Naive thymus-derived CD4-positive, alpha-beta T cell (primary cell): ENCODE measurements around the gene CRADD. TPM values are rescaled to one million over a fixed set of nuclear protein-coding genes. Genes with fewer than 3 reads are reported as not detected.

Experiments used
- ATAC-seq: fragments of 150-1000 bp; cut with Tn5 transposase; 2 replicates; pipeline ENCODE4 v1.10.0; 2021; ENCODE audit warnings: mild to moderate bottlenecking, moderate library complexity
- CTCF ChIA-PET: fragments of 350-600 bp; sonication (Branson Sonifier 250); formaldehyde crosslinking; loops from one replicate; lab custom pipeline; 2021; ENCODE audit warnings: antibody characterized with exemption; lab: Charles Lee
- POLR2A ChIA-PET: fragments of 350-600 bp; sonication (Branson Sonifier 250); formaldehyde crosslinking; loops from one replicate; lab custom pipeline; 2021; ENCODE audit warnings: antibody characterized with exemption, inconsistent platforms; lab: Charles Lee
- DNase-seq, 9 donors: peaks; one replicate each; pipeline versions ENCODE4 v3.0.0 to v3.0.0-alpha.2; 2020 to 2022; ENCODE audit warnings: mixed read lengths in 1 of 9
- H3K27ac ChIP-seq: one replicate; pipeline ENCODE4 v1.7.0; 2013; ENCODE audit warnings: mild to moderate bottlenecking, low read depth, low read length, moderate library complexity
- H3K27me3 ChIP-seq, 2 donors: one replicate each; pipeline ENCODE4 v1.7.0; 2013; ENCODE audit warnings: low read length in 2 of 2, mild to moderate bottlenecking in 2 of 2, moderate library complexity in 2 of 2; ENCODE audit not compliant: control insufficient read depth in 2 of 2, insufficient read depth in 2 of 2
- H3K36me3 ChIP-seq, 3 experiments: 1 replicate in 2 of 3; 2 replicates in 1 of 3; pipeline ENCODE4 v1.7.0; 2013; ENCODE audit warnings: low read length in 3 of 3, mild to moderate bottlenecking in 3 of 3, moderate library complexity in 1 of 3; ENCODE audit not compliant: insufficient read depth in 3 of 3, control insufficient read depth in 2 of 3
- H3K4me1 ChIP-seq, 2 donors: one replicate each; pipeline ENCODE4 v1.7.0; 2013; ENCODE audit warnings: low read length in 2 of 2, mild to moderate bottlenecking in 2 of 2, moderate library complexity in 1 of 2; ENCODE audit not compliant: control insufficient read depth in 2 of 2, insufficient read depth in 2 of 2
- H3K4me3 ChIP-seq: 2 replicates; pipeline ENCODE4 v1.7.0; 2013; ENCODE audit warnings: mild to moderate bottlenecking, low read length
- H3K9me3 ChIP-seq, 3 experiments: 1 replicate in 2 of 3; 2 replicates in 1 of 3; pipeline ENCODE4 v1.7.0; 2013; ENCODE audit warnings: low read length in 3 of 3; ENCODE audit not compliant: control insufficient read depth in 2 of 3
- H3K27ac Mint-ChIP-seq, 9 donors: one replicate each; pipeline ENCODE4 v1.8.0; 2020 to 2022; ENCODE audit warnings: mixed read lengths in 9 of 9, mild to moderate bottlenecking in 8 of 9, moderate library complexity in 5 of 9, inconsistent platforms in 2 of 9
- H3K27me3 Mint-ChIP-seq, 5 donors: one replicate each; pipeline ENCODE4 v1.8.0; 2021 to 2022; ENCODE audit warnings: mixed read lengths in 5 of 5, mild to moderate bottlenecking in 1 of 5
- H3K36me3 Mint-ChIP-seq, 5 donors: one replicate each; pipeline ENCODE4 v1.8.0; 2020 to 2022; ENCODE audit warnings: mixed read lengths in 5 of 5, mild to moderate bottlenecking in 3 of 5, inconsistent platforms in 1 of 5
- H3K4me1 Mint-ChIP-seq, 7 donors: one replicate each; pipeline ENCODE4 v1.8.0; 2020 to 2022; ENCODE audit warnings: mixed read lengths in 7 of 7, mild to moderate bottlenecking in 3 of 7, inconsistent platforms in 1 of 7
- H3K4me3 Mint-ChIP-seq, 10 donors: one replicate each; pipeline ENCODE4 v1.8.0; 2020 to 2022; ENCODE audit warnings: mild to moderate bottlenecking in 10 of 10, mixed read lengths in 10 of 10, moderate library complexity in 6 of 10, inconsistent platforms in 2 of 10
- H3K9me3 Mint-ChIP-seq, 11 donors: one replicate each; pipeline ENCODE4 v1.8.0; 2020 to 2022; ENCODE audit warnings: mixed read lengths in 11 of 11, mild to moderate bottlenecking in 4 of 11, inconsistent platforms in 1 of 11, moderate library complexity in 1 of 11
- intact Hi-C, 2 donors: fragments of 100-400 bp; cut with micrococcal nuclease; formaldehyde crosslinking; loops; one replicate each; pipeline ENCODE4 v1.15.1; 2023
- polyA plus RNA-seq, 2 donors: library from polyadenylated mRNA; unstranded; fragments of 300-500 nt; fragmentation: Illumina TruSeq; gene quantifications; one replicate each; pipeline ENCODE4 v1.2.3, GENCODE V29; 2021
- total RNA-seq, 6 experiments: library from RNA in 5 of 6; stranded (reverse) in 5 of 6; gene quantifications; 1 replicate in 5 of 6; 2 replicates in 1 of 6; pipeline ENCODE4 v1.2.3 and lab custom pipeline; 2021 to 2026

The CRADD gene
- total and polyA plus RNA-seq, 7 experiments from 2014 or later: 11.4 to 17.1 (median 13.8) TPM

- Mint-ChIP-seq H3K4me3 (no peak overlapping the region), H3K27me3 (no peaks in the 10 kb centered on the region), H3K9me3 (peaks cover 0 to 5% (median 0%) of the 10 kb centered on the region in 11 donors), H3K36me3 (peaks cover 0 to 23% (median 5%) of the 10 kb centered on the region in 5 donors), H3K4me1 (peaks cover 27 to 59% (median 52%) of the 10 kb centered on the region in 7 donors), H3K27ac (no peak overlapping the region)
- DNase-seq (no peak), ATAC-seq (no peak)
- H3K27ac ChIP-seq: no peak overlapping the region
- H3K4me1 ChIP-seq: peaks cover 9 to 26% of the 10 kb centered on the region in 2 donors
- intact Hi-C loops: no loop called here
- no peaks in the 10 kb centered on the region for H3K9me3 ChIP-seq
- no peaks in the 10 kb centered on the region for H3K36me3 ChIP-seq
- ChIA-PET POLR2A (no interaction called here), CTCF (no interaction called here)
- no peak overlapping the region for H3K4me3 ChIP-seq
- H3K27me3 ChIP-seq: no peaks in the 10 kb centered on the region
Measured at GRCh38 chr12:93786656-93787397, 109.7 kb downstream of the CRADD start.

- Histone ChIP-seq H3K4me3 (no peak overlapping the region), H3K9me3 (no peaks in the 10 kb centered on the region), H3K27ac (no peak overlapping the region), H3K4me1 (peaks cover 9 to 21% of the 10 kb centered on the region in 2 donors), H3K27me3 (no peaks in the 10 kb centered on the region), H3K36me3 (no peaks in the 10 kb centered on the region)
- Mint-ChIP-seq H3K27ac (peak overlapping the region in 1 of 9 donors; percentile 63), H3K4me1 (peaks cover 27 to 52% (median 45%) of the 10 kb centered on the region in 7 donors), H3K27me3 (no peaks in the 10 kb centered on the region), H3K9me3 (peaks cover 0 to 5% (median 0%) of the 10 kb centered on the region in 11 donors), H3K36me3 (peaks cover 0 to 23% (median 5%) of the 10 kb centered on the region in 5 donors), H3K4me3 (peak overlapping the region in 5 of 10 donors; percentile 10 to 44 (median 29))
- CTCF ChIA-PET: no interaction called here
- ATAC-seq: no peak
- no peak for DNase-seq
- intact Hi-C loops: no loop called here
- POLR2A ChIA-PET: no interaction called here
Measured at GRCh38 chr12:93788853-93789252, 111.7 kb downstream of the CRADD start.

- Mint-ChIP-seq H3K4me3 (peak overlapping the region in 2 of 10 donors; percentile 29 to 44), H3K4me1 (peaks cover 23 to 43% (median 36%) of the 10 kb centered on the region in 7 donors), H3K36me3 (peaks cover 0 to 23% (median 5%) of the 10 kb centered on the region in 5 donors), H3K27me3 (no peaks in the 10 kb centered on the region), H3K27ac (peak overlapping the region in 2 of 9 donors; percentile 63 to 79), H3K9me3 (peaks cover 0 to 5% (median 0%) of the 10 kb centered on the region in 11 donors)
- H3K4me3 ChIP-seq: no peak overlapping the region
- H3K27me3 ChIP-seq: no peaks in the 10 kb centered on the region
- intact Hi-C loops: no loop called here
- H3K27ac ChIP-seq: no peak overlapping the region
- H3K9me3 ChIP-seq: no peaks in the 10 kb centered on the region
- ATAC-seq (no peak), DNase-seq (no peak)
- no peaks in the 10 kb centered on the region for H3K36me3 ChIP-seq
- CTCF ChIA-PET: no interaction called here
- POLR2A ChIA-PET: interaction anchor here (0.6 kb wide), 1 partner anchor 138 kb away, joined by 3 read pairs; no protein-coding TSS in a partner anchor
- peaks cover 0 to 12% of the 10 kb centered on the region in 2 donors for H3K4me1 ChIP-seq
Measured at GRCh38 chr12:93789767-93790166, 112.6 kb downstream of the CRADD start.

GRCh38 chr12:93790472-93791152 lies 113.4 kb downstream of the CRADD start:
- no peak overlapping the region for H3K4me3 Mint-ChIP-seq
- H3K27ac Mint-ChIP-seq: no peak overlapping the region
- H3K4me1 ChIP-seq: peaks cover 0 to 7% of the 10 kb centered on the region in 2 donors
- CTCF ChIA-PET: no interaction called here
- no peak for DNase-seq
- no peaks in the 10 kb centered on the region for H3K36me3 ChIP-seq
- no peak overlapping the region for H3K27ac ChIP-seq
- H3K9me3 Mint-ChIP-seq: peaks cover 0 to 5% (median 0%) of the 10 kb centered on the region in 11 donors
- H3K9me3 ChIP-seq: no peaks in the 10 kb centered on the region
- peaks cover 18 to 35% (median 28%) of the 10 kb centered on the region in 7 donors for H3K4me1 Mint-ChIP-seq
- intact Hi-C loops: no loop called here
- ATAC-seq: no peak
- POLR2A ChIA-PET: no interaction called here
- no peaks in the 10 kb centered on the region for H3K27me3 Mint-ChIP-seq
- no peaks in the 10 kb centered on the region for H3K27me3 ChIP-seq
- H3K4me3 ChIP-seq: no peak overlapping the region
- peaks cover 0 to 20% (median 5%) of the 10 kb centered on the region in 5 donors for H3K36me3 Mint-ChIP-seq

GRCh38 chr12:93793007-93793406 lies 115.8 kb downstream of the CRADD start:
- Histone ChIP-seq H3K27me3 (no peaks in the 10 kb centered on the region), H3K9me3 (no peaks in the 10 kb centered on the region), H3K4me3 (no peak overlapping the region), H3K27ac (no peak overlapping the region), H3K4me1 (peaks cover 0 to 7% of the 10 kb centered on the region in 2 donors), H3K36me3 (no peaks in the 10 kb centered on the region)
- Mint-ChIP-seq H3K27ac (no peak overlapping the region), H3K36me3 (peaks cover 0 to 13% (median 2%) of the 10 kb centered on the region in 5 donors), H3K4me1 (peaks cover 21 to 33% (median 26%) of the 10 kb centered on the region in 7 donors), H3K27me3 (no peaks in the 10 kb centered on the region), H3K4me3 (no peak overlapping the region), H3K9me3 (peaks cover 0 to 1% (median 0%) of the 10 kb centered on the region in 11 donors)
- no peak for ATAC-seq
- POLR2A ChIA-PET: interaction anchor here (0.6 kb wide), 1 partner anchor 449 kb away, joined by 3 read pairs; no protein-coding TSS in a partner anchor
- CTCF ChIA-PET: no interaction called here
- no peak for DNase-seq
- intact Hi-C loops: no loop called here

- no peaks in the 10 kb centered on the region for H3K36me3 ChIP-seq
- CTCF ChIA-PET: no interaction called here
- no peak for ATAC-seq
- no peak overlapping the region for H3K4me3 Mint-ChIP-seq
- H3K27me3 Mint-ChIP-seq: no peaks in the 10 kb centered on the region
- no peak overlapping the region for H3K4me3 ChIP-seq
- no peaks in the 10 kb centered on the region for H3K9me3 Mint-ChIP-seq
- H3K27me3 ChIP-seq: no peaks in the 10 kb centered on the region
- H3K36me3 Mint-ChIP-seq: peaks cover 0 to 11% (median 0%) of the 10 kb centered on the region in 5 donors
- H3K27ac Mint-ChIP-seq: no peak overlapping the region
- POLR2A ChIA-PET: no interaction called here
- intact Hi-C loops: no loop called here
- no peaks in the 10 kb centered on the region for H3K9me3 ChIP-seq
- H3K4me1 ChIP-seq: peaks cover 0 to 2% of the 10 kb centered on the region in 2 donors
- DNase-seq: no peak
- peaks cover 11 to 24% (median 17%) of the 10 kb centered on the region in 7 donors for H3K4me1 Mint-ChIP-seq
- H3K27ac ChIP-seq: no peak overlapping the region
Measured at GRCh38 chr12:93793983-93794382, 116.8 kb downstream of the CRADD start.
